Mesenchymal stem cell (in vitro differentiated cells and primary cell): ENCODE data around the gene GDF9.

Source experiments
- DNase-seq: peaks from one replicate; pipeline ENCODE4 v3.0.0-alpha.2; 2013
- H2AFZ ChIP-seq: one replicate; pipeline ENCODE4 v1.6.1; 2013; ENCODE audit warnings: low read depth, mild to moderate bottlenecking, control low read depth, inconsistent platforms, low read length, moderate library complexity
- H2AK5ac ChIP-seq: 2 replicates; pipeline ENCODE4 v1.6.1; 2013; ENCODE audit warnings: low read length, moderate library complexity, mild to moderate bottlenecking, inconsistent platforms; ENCODE audit not compliant: severe bottlenecking
- H2BK120ac ChIP-seq: one replicate; pipeline ENCODE4 v1.6.1; 2013; ENCODE audit warnings: low read depth, mild to moderate bottlenecking, inconsistent platforms, low read length, moderate library complexity
- H2BK12ac ChIP-seq, 2 experiments: one replicate each; pipeline ENCODE4 v1.6.1; 2013; ENCODE audit warnings: inconsistent platforms in 2 of 2, low read length in 2 of 2, mild to moderate bottlenecking in 2 of 2, moderate library complexity in 2 of 2, control low read depth in 1 of 2
- H2BK15ac ChIP-seq: one replicate; pipeline ENCODE4 v1.6.1; 2013; ENCODE audit warnings: mild to moderate bottlenecking, low read depth, inconsistent platforms; ENCODE audit not compliant: poor library complexity, severe bottlenecking
- H2BK5ac ChIP-seq: 2 replicates; pipeline ENCODE4 v1.6.1; 2013; ENCODE audit warnings: low read depth, mild to moderate bottlenecking, low read length, control low read depth, inconsistent platforms; ENCODE audit not compliant: poor library complexity, severe bottlenecking
- H3K14ac ChIP-seq, 2 experiments: one replicate each; pipeline ENCODE4 v1.6.1; 2013; ENCODE audit warnings: inconsistent platforms in 2 of 2, low read length in 2 of 2, control low read depth in 1 of 2, mild to moderate bottlenecking in 1 of 2, moderate library complexity in 1 of 2
- H3K18ac ChIP-seq, 2 experiments: one replicate each; pipeline ENCODE4 v1.6.1; 2013; ENCODE audit warnings: inconsistent platforms in 2 of 2, low read length in 2 of 2, control low read depth in 1 of 2, low read depth in 1 of 2, mild to moderate bottlenecking in 1 of 2
- H3K23ac ChIP-seq, 2 experiments: one replicate each; pipeline ENCODE4 v1.6.1; 2013; ENCODE audit warnings: inconsistent platforms in 2 of 2, low read length in 2 of 2, mild to moderate bottlenecking in 2 of 2, moderate library complexity in 2 of 2, control low read depth in 1 of 2
- H3K27ac ChIP-seq: 2 replicates; pipeline ENCODE4 v1.5.1; 2013; ENCODE audit warnings: mild to moderate bottlenecking, moderate library complexity, low read length, control low read depth, inconsistent platforms; ENCODE audit not compliant: poor library complexity, severe bottlenecking
- H3K27me3 ChIP-seq, 2 experiments: 2 replicates each; pipeline versions ENCODE4 v1.6.1 to v1.7.0; 2013; ENCODE audit warnings: low read length in 2 of 2, mild to moderate bottlenecking in 2 of 2, moderate library complexity in 2 of 2, control low read depth in 1 of 2, inconsistent platforms in 1 of 2; ENCODE audit not compliant: control insufficient read depth in 1 of 2, insufficient read depth in 1 of 2
- H3K36me3 ChIP-seq, 2 experiments: 2 replicates each; pipeline versions ENCODE4 v1.6.1 to v1.7.0; 2013; ENCODE audit warnings: low read length in 2 of 2, control low read depth in 1 of 2, inconsistent platforms in 1 of 2, low read depth in 1 of 2, mild to moderate bottlenecking in 1 of 2; ENCODE audit not compliant: insufficient read depth in 2 of 2, control insufficient read depth in 1 of 2
- H3K4ac ChIP-seq, 2 experiments: one replicate each; pipeline ENCODE4 v1.6.1; 2013; ENCODE audit warnings: inconsistent platforms in 2 of 2, low read length in 2 of 2, mild to moderate bottlenecking in 2 of 2, moderate library complexity in 2 of 2, control low read depth in 1 of 2, low read depth in 1 of 2
- H3K4me1 ChIP-seq: 2 replicates; pipeline ENCODE4 v1.6.1; 2013; ENCODE audit warnings: low read depth, low read length, control low read depth; ENCODE audit not compliant: control insufficient read depth, insufficient read depth
- H3K4me2 ChIP-seq: 2 replicates; pipeline ENCODE4 v1.6.1; 2013; ENCODE audit warnings: low read length, mild to moderate bottlenecking, inconsistent platforms; ENCODE audit not compliant: poor library complexity, severe bottlenecking
- H3K4me3 ChIP-seq, 2 experiments: 2 replicates each; pipeline versions ENCODE4 v1.5.1 to v1.7.0; 2013; ENCODE audit warnings: low read length in 2 of 2, mild to moderate bottlenecking in 2 of 2, control low read depth in 1 of 2, low read depth in 1 of 2; ENCODE audit not compliant: insufficient read depth in 1 of 2
- H3K79me1 ChIP-seq: replicated peaks from 2 replicates; pipeline ENCODE4 v1.6.1; 2013; ENCODE audit warnings: mild to moderate bottlenecking, control low read depth, low read length, inconsistent platforms; ENCODE audit not compliant: poor library complexity, severe bottlenecking
- H3K9ac ChIP-seq: 2 replicates; pipeline ENCODE4 v1.7.0; 2013; ENCODE audit warnings: mild to moderate bottlenecking, low read length, moderate library complexity
- H3K9me3 ChIP-seq: 2 replicates; pipeline ENCODE4 v1.7.0; 2013; ENCODE audit warnings: mild to moderate bottlenecking, low read length; ENCODE audit not compliant: control insufficient read depth
- H4K8ac ChIP-seq: one replicate; pipeline ENCODE4 v1.6.1; 2013; ENCODE audit warnings: inconsistent platforms, mild to moderate bottlenecking, low read length, moderate library complexity
- H4K91ac ChIP-seq: one replicate; pipeline ENCODE4 v1.6.1; 2013; ENCODE audit warnings: mild to moderate bottlenecking, low read length, inconsistent platforms
- WGBS: methylation state at CpG from one replicate; pipeline ENCODE4 v1.1.7; 2013; ENCODE audit warnings: mixed read lengths; 5-methylcytosine and 5-hydroxymethylcytosine counted together

Gene GDF9

GRCh38 chr5:132816083-132816482, 50.2 kb downstream of the GDF9 start:
- Histone ChIP-seq H2AFZ (no peak overlapping the region), H3K4me3 (no peak overlapping the region), H3K27me3 (peaks cover 15 to 29% of the 10 kb centered on the region in 2 experiments), H3K36me3 (peaks cover 0 to 7% of the 10 kb centered on the region in 2 experiments), H3K23ac (no peak overlapping the region), H3K4me2 (no peak overlapping the region), H2AK5ac (no peak overlapping the region), H2BK120ac (no peak overlapping the region), H2BK15ac (no peak overlapping the region), H3K79me1 (no peaks in the 10 kb centered on the region), H3K9me3 (no peaks in the 10 kb centered on the region), H2BK5ac (no peak overlapping the region), H2BK12ac (no peak overlapping the region), H3K4ac (no peak overlapping the region), H3K18ac (no peak overlapping the region), H4K91ac (no peak overlapping the region), H3K9ac (no peak overlapping the region), H3K27ac (no peak overlapping the region), H4K8ac (no peak overlapping the region), H3K14ac (no peak overlapping the region), H3K4me1 (peaks cover 19% of the 10 kb centered on the region)
- DNase-seq = no peak
- 91% methylated on average over 1 of the region's 2 CpGs for WGBS

GRCh38 chr5:132815454-132815853, 50.8 kb downstream of the GDF9 start:
- no peak overlapping the region for H3K4me3 ChIP-seq
- no peak overlapping the region for H2BK5ac ChIP-seq
- peaks cover 15 to 33% of the 10 kb centered on the region in 2 experiments for H3K27me3 ChIP-seq
- no peak overlapping the region for H4K91ac ChIP-seq
- H3K36me3 ChIP-seq = peaks cover 0 to 7% of the 10 kb centered on the region in 2 experiments
- no peak overlapping the region for H2BK15ac ChIP-seq
- no peak overlapping the region for H3K4me2 ChIP-seq
- DNase-seq = no peak
- H4K8ac ChIP-seq = no peak overlapping the region
- no peak overlapping the region for H2AFZ ChIP-seq
- H2AK5ac ChIP-seq = no peak overlapping the region
- no peaks in the 10 kb centered on the region for H3K79me1 ChIP-seq
- H3K4ac ChIP-seq = no peak overlapping the region
- H2BK12ac ChIP-seq = no peak overlapping the region
- no peak overlapping the region for H3K9ac ChIP-seq
- H2BK120ac ChIP-seq = no peak overlapping the region
- WGBS = no CpG with 5 or more reads among the region's 1 CpG
- H3K23ac ChIP-seq = no peak overlapping the region
- H3K14ac ChIP-seq = no peak overlapping the region
- H3K4me1 ChIP-seq = peaks cover 19% of the 10 kb centered on the region
- no peak overlapping the region for H3K18ac ChIP-seq
- H3K9me3 ChIP-seq = no peaks in the 10 kb centered on the region
- H3K27ac ChIP-seq = no peak overlapping the region

GRCh38 chr5:132814503-132815294, 51.6 kb downstream of the GDF9 start:
- Histone ChIP-seq H3K27ac (no peak overlapping the region), H3K79me1 (no peaks in the 10 kb centered on the region), H4K8ac (no peak overlapping the region), H3K9ac (no peak overlapping the region), H2BK12ac (peak overlapping the region in 1 of 2 experiments; percentile 63), H3K27me3 (peaks cover 16 to 36% of the 10 kb centered on the region in 2 experiments), H2BK5ac (no peak overlapping the region), H3K23ac (no peak overlapping the region), H3K14ac (peak overlapping the region in 1 of 2 experiments; percentile 18), H3K9me3 (no peaks in the 10 kb centered on the region), H2BK15ac (no peak overlapping the region), H3K36me3 (peaks cover 0 to 7% of the 10 kb centered on the region in 2 experiments), H2AK5ac (no peak overlapping the region), H4K91ac (peak overlapping the region; percentile 40), H3K18ac (peak overlapping the region in 1 of 2 experiments; percentile 11), H3K4me3 (peak overlapping the region in 1 of 2 experiments; percentile 27), H3K4ac (no peak overlapping the region), H2AFZ (peak overlapping the region; percentile 86), H3K4me1 (peaks cover 19% of the 10 kb centered on the region), H3K4me2 (peak overlapping the region; percentile 27), H2BK120ac (no peak overlapping the region)
- DNase-seq = no peak
- whole genome bisulfite sequencing = 63% methylated on average over 81 of the region's 81 CpGs

GRCh38 chr5:132813599-132814502, 52.4 kb downstream of the GDF9 start:
- Histone ChIP-seq H3K4me2 (peak overlapping the region; percentile 97), H3K27me3 (peaks cover 20 to 40% of the 10 kb centered on the region in 2 experiments), H3K18ac (peak overlapping the region in 1 of 2 experiments; percentile 34), H3K27ac (no peak overlapping the region), H2AFZ (peak overlapping the region; percentile 86), H3K36me3 (peaks cover 0 to 7% of the 10 kb centered on the region in 2 experiments), H4K8ac (peak overlapping the region; percentile 71), H3K4me3 (peak overlapping the region in 1 of 2 experiments; percentile 57), H3K9me3 (no peaks in the 10 kb centered on the region), H2BK5ac (no peak overlapping the region), H2BK120ac (peak overlapping the region; percentile 34), H2BK12ac (no peak overlapping the region), H4K91ac (no peak overlapping the region), H3K9ac (no peak overlapping the region), H2BK15ac (peak overlapping the region; percentile 7), H3K79me1 (no peaks in the 10 kb centered on the region), H3K4me1 (peaks cover 19% of the 10 kb centered on the region), H3K14ac (no peak overlapping the region), H2AK5ac (no peak overlapping the region), H3K23ac (peak overlapping the region in 1 of 2 experiments; percentile 72), H3K4ac (no peak overlapping the region)
- WGBS = 7% methylated on average over 96 of the region's 110 CpGs
- DNase-seq = peak; percentile 30
